ENCODE results near the gene OPN4.

DNA sequence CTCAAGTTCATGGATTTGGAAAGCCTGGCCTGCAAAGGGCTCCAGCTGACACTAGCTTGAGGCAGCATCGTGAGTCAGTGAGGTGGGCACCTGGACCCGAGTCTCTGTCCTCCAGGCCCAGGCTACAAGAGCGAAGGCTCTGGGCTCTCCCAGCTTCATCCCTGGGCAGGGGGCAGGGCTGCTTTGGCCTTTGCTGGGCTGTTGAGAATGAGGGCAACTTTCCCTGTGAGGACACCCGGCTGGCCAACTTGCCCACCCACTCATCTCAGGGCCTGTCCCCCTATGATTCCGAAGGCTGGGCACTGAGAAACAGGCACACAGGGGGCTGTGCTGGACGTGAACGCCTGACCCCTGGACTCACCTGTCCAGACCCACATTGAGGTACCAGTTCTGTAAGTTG lies 38.3 kb downstream of the OPN4 start:
- TF ChIP-seq, protein P1, sequence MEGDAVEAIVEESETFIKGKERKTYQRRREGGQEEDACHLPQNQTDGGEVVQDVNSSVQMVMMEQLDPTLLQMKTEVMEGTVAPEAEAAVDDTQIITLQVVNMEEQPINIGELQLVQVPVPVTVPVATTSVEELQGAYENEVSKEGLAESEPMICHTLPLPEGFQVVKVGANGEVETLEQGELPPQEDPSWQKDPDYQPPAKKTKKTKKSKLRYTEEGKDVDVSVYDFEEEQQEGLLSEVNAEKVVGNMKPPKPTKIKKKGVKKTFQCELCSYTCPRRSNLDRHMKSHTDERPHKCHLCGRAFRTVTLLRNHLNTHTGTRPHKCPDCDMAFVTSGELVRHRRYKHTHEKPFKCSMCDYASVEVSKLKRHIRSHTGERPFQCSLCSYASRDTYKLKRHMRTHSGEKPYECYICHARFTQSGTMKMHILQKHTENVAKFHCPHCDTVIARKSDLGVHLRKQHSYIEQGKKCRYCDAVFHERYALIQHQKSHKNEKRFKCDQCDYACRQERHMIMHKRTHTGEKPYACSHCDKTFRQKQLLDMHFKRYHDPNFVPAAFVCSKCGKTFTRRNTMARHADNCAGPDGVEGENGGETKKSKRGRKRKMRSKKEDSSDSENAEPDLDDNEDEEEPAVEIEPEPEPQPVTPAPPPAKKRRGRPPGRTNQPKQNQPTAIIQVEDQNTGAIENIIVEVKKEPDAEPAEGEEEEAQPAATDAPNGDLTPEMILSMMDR (IDR thresholded peaks at IDR 0.05): no peak
- no peak for TF ChIP-seq EP300 (IDR thresholded peaks at IDR 0.05)
- TF ChIP-seq POLR2AphosphoS5 (IDR thresholded peaks at IDR 0.05): no peak
